Astrocyte (in vitro differentiated cells and primary cell): ENCODE measurements around the gene PTPRT. TPM values are rescaled to one million over a fixed set of nuclear protein-coding genes. Genes with fewer than 3 reads are reported as not detected.

Source experiments
- DNase-seq: peaks from one replicate; pipeline ENCODE4 v3.0.0-alpha.2; 2010; ENCODE audit warnings: low read depth
- FAIRE-seq: peaks from 2 replicates; lab custom pipeline; 2011; peaks lifted over from hg19 to GRCh38; lab: Jason Lieb, UNC
- H2AFZ ChIP-seq: 2 replicates; pipeline ENCODE4 v1.6.0; 2012; ENCODE audit warnings: low read depth, low read length, inconsistent platforms
- H3K27ac ChIP-seq: 2 replicates; pipeline ENCODE4 v1.5.1; 2011; ENCODE audit warnings: low read depth, low read length, inconsistent platforms
- H3K27me3 ChIP-seq: 2 replicates; pipeline ENCODE4 v1.6.0; 2011; ENCODE audit warnings: low read length, inconsistent platforms; ENCODE audit not compliant: insufficient read depth
- H3K36me3 ChIP-seq: 2 replicates; pipeline ENCODE4 v1.5.1; 2011; ENCODE audit warnings: low read length, inconsistent platforms; ENCODE audit not compliant: insufficient read depth
- H3K4me1 ChIP-seq: 2 replicates; pipeline ENCODE4 v1.5.1; 2011; ENCODE audit warnings: low read length, inconsistent platforms; ENCODE audit not compliant: insufficient read depth
- H3K4me2 ChIP-seq: 2 replicates; pipeline ENCODE4 v1.6.0; 2012; ENCODE audit warnings: low read length, inconsistent platforms
- H3K4me3 ChIP-seq: 2 replicates; pipeline ENCODE4 v1.5.1; 2011; ENCODE audit warnings: low read depth, mild to moderate bottlenecking, low read length, inconsistent platforms; ENCODE audit not compliant: insufficient read depth
- H3K79me2 ChIP-seq: 2 replicates; pipeline ENCODE4 v1.6.0; 2012; ENCODE audit warnings: mild to moderate bottlenecking, low read length, inconsistent platforms; ENCODE audit not compliant: insufficient read depth
- H3K9ac ChIP-seq: 2 replicates; pipeline ENCODE4 v1.6.0; 2012; ENCODE audit warnings: mild to moderate bottlenecking, low read length, inconsistent platforms
- H3K9me3 ChIP-seq: 2 replicates; pipeline ENCODE4 v1.5.1; 2012; ENCODE audit warnings: low read depth, mild to moderate bottlenecking, low read length, inconsistent platforms; ENCODE audit not compliant: insufficient read depth
- H4K20me1 ChIP-seq: 2 replicates; pipeline ENCODE4 v1.6.0; 2012; ENCODE audit warnings: low read length, inconsistent platforms; ENCODE audit not compliant: insufficient read depth
- H3K27ac Mint-ChIP-seq: one replicate; pipeline ENCODE4 v1.8.0; 2021; ENCODE audit warnings: mild to moderate bottlenecking, mixed read lengths; ENCODE audit not compliant: unreplicated experiment
- H3K27me3 Mint-ChIP-seq: one replicate; pipeline ENCODE4 v1.8.0; 2021; ENCODE audit warnings: low read depth, mixed read lengths; ENCODE audit not compliant: unreplicated experiment
- H3K36me3 Mint-ChIP-seq: one replicate; pipeline ENCODE4 v1.8.0; 2021; ENCODE audit warnings: low read depth, mixed read lengths; ENCODE audit not compliant: unreplicated experiment
- H3K4me1 Mint-ChIP-seq: one replicate; pipeline ENCODE4 v1.8.0; 2021; ENCODE audit warnings: low read depth, mixed read lengths; ENCODE audit not compliant: unreplicated experiment
- H3K4me3 Mint-ChIP-seq: one replicate; pipeline ENCODE4 v1.8.0; 2021; ENCODE audit warnings: mild to moderate bottlenecking, moderate library complexity, mixed read lengths; ENCODE audit not compliant: unreplicated experiment
- H3K9me3 Mint-ChIP-seq: one replicate; pipeline ENCODE4 v1.8.0; 2021; ENCODE audit warnings: mild to moderate bottlenecking, mixed read lengths; ENCODE audit not compliant: unreplicated experiment
- CTCF ChIP-seq: IDR thresholded peaks from 2 replicates; pipeline ENCODE4 v1.5.1; 2011; ENCODE audit warnings: low read depth, mild to moderate bottlenecking, inconsistent platforms, low read length, moderate library complexity; ENCODE audit not compliant: insufficient read depth
- EZH2 ChIP-seq: IDR thresholded peaks from 2 replicates; pipeline ENCODE4 v1.6.1; 2012; ENCODE audit warnings: mild to moderate bottlenecking, low read length, inconsistent platforms; ENCODE audit not compliant: insufficient read depth
- total RNA-seq: library from RNA; stranded (reverse); gene quantifications from 2 replicates; pipeline ENCODE4 v1.2.1, GENCODE V29; 2021

The PTPRT gene
- total RNA-seq, 1 donor from 2014 or later = 0.25 TPM

GRCh38 chr20:42350521-42350920, 839.2 kb downstream of the PTPRT start:
- H3K4me1 Mint-ChIP-seq = no peaks in the 10 kb centered on the region
- no peaks in the 10 kb centered on the region for H3K27me3 ChIP-seq
- H3K36me3 ChIP-seq = no peaks in the 10 kb centered on the region
- no peak overlapping the region for H3K4me3 ChIP-seq
- FAIRE-seq (no peak), DNase-seq (no peak)
- no peaks in the 10 kb centered on the region for H3K79me2 ChIP-seq
- H3K4me2 ChIP-seq = no peak overlapping the region
- peaks cover 6% of the 10 kb centered on the region for H3K9me3 ChIP-seq
- H3K36me3 Mint-ChIP-seq = no peaks in the 10 kb centered on the region
- no peaks in the 10 kb centered on the region for H4K20me1 ChIP-seq
- no peak overlapping the region for H2AFZ ChIP-seq
- TF ChIP-seq EZH2 (no peak), CTCF (no peak)
- no peak overlapping the region for H3K4me3 Mint-ChIP-seq
- H3K9ac ChIP-seq = no peak overlapping the region
- no peaks in the 10 kb centered on the region for H3K4me1 ChIP-seq
- no peak overlapping the region for H3K27ac Mint-ChIP-seq
- H3K27ac ChIP-seq = no peak overlapping the region
- H3K27me3 Mint-ChIP-seq = no peaks in the 10 kb centered on the region
- H3K9me3 Mint-ChIP-seq = peaks cover 8% of the 10 kb centered on the region

GRCh38 chr20:42346189-42347170, 843.2 kb downstream of the PTPRT start:
- peaks cover 6% of the 10 kb centered on the region for H3K9me3 Mint-ChIP-seq
- no peak overlapping the region for H3K4me3 Mint-ChIP-seq
- Histone ChIP-seq H4K20me1 (no peaks in the 10 kb centered on the region), H3K36me3 (no peaks in the 10 kb centered on the region), H3K9ac (no peak overlapping the region), H3K27me3 (no peaks in the 10 kb centered on the region), H3K4me3 (no peak overlapping the region), H3K4me2 (no peak overlapping the region), H3K79me2 (no peaks in the 10 kb centered on the region), H3K27ac (no peak overlapping the region), H2AFZ (no peak overlapping the region), H3K9me3 (peaks cover 7% of the 10 kb centered on the region), H3K4me1 (no peaks in the 10 kb centered on the region)
- no peaks in the 10 kb centered on the region for H3K36me3 Mint-ChIP-seq
- H3K27ac Mint-ChIP-seq = no peak overlapping the region
- FAIRE-seq = no peak
- DNase-seq = no peak
- no peaks in the 10 kb centered on the region for H3K27me3 Mint-ChIP-seq
- TF ChIP-seq CTCF = no peak
- no peak for TF ChIP-seq EZH2
- H3K4me1 Mint-ChIP-seq = no peaks in the 10 kb centered on the region

- no peak overlapping the region for H3K27ac Mint-ChIP-seq
- Histone ChIP-seq H2AFZ (no peak overlapping the region), H3K36me3 (no peaks in the 10 kb centered on the region), H3K4me2 (no peak overlapping the region), H3K79me2 (no peaks in the 10 kb centered on the region), H3K9ac (no peak overlapping the region), H3K4me3 (no peak overlapping the region), H3K4me1 (no peaks in the 10 kb centered on the region), H3K27me3 (no peaks in the 10 kb centered on the region), H3K27ac (no peak overlapping the region), H3K9me3 (peaks cover 4% of the 10 kb centered on the region), H4K20me1 (no peaks in the 10 kb centered on the region)
- H3K36me3 Mint-ChIP-seq = no peaks in the 10 kb centered on the region
- DNase-seq (no peak), FAIRE-seq (no peak)
- H3K4me1 Mint-ChIP-seq = no peaks in the 10 kb centered on the region
- TF ChIP-seq CTCF (no peak), EZH2 (no peak)
- no peaks in the 10 kb centered on the region for H3K27me3 Mint-ChIP-seq
- H3K9me3 Mint-ChIP-seq = peaks cover 10% of the 10 kb centered on the region
- H3K4me3 Mint-ChIP-seq = no peak overlapping the region
Observed at GRCh38 chr20:42341654-42342053, 848.1 kb downstream of the PTPRT start.
